ENCODE measurements around the gene SYP. TPM values are rescaled to one million over a fixed set of nuclear protein-coding genes. Genes with fewer than 3 reads are reported as not detected.

Gene SYP
- total RNA-seq, 1 donor, result not detected

DNA sequence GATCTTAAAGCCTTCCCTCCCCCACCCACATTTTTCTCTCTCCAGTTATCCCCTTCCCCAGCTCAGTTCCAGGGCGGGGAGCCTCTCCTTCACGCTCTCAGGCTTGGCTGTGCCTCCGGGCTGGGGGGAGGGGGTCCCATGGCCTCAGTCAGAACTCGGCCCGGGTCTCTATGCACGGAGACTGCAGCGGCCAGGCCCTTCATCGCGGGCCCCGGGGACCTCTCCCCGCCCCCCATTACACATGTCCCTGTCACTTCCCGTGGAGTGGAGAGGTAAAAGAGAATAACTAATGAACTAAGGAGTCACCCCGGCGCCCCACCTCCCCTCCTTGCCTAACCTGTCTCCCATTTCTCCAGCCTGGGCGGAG, 13.0 kb downstream of the SYP start:
- no peak overlapping the region for H3K4me3 ChIP-seq (ENCODE audit: low read depth, low read length)
- no peak for DNase-seq (ENCODE audit: low read depth)
- TF ChIP-seq, protein P1, sequence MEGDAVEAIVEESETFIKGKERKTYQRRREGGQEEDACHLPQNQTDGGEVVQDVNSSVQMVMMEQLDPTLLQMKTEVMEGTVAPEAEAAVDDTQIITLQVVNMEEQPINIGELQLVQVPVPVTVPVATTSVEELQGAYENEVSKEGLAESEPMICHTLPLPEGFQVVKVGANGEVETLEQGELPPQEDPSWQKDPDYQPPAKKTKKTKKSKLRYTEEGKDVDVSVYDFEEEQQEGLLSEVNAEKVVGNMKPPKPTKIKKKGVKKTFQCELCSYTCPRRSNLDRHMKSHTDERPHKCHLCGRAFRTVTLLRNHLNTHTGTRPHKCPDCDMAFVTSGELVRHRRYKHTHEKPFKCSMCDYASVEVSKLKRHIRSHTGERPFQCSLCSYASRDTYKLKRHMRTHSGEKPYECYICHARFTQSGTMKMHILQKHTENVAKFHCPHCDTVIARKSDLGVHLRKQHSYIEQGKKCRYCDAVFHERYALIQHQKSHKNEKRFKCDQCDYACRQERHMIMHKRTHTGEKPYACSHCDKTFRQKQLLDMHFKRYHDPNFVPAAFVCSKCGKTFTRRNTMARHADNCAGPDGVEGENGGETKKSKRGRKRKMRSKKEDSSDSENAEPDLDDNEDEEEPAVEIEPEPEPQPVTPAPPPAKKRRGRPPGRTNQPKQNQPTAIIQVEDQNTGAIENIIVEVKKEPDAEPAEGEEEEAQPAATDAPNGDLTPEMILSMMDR (IDR thresholded peaks at IDR 0.05; ENCODE audit: insufficient read depth, low read depth, low read length), result no peak

DNA sequence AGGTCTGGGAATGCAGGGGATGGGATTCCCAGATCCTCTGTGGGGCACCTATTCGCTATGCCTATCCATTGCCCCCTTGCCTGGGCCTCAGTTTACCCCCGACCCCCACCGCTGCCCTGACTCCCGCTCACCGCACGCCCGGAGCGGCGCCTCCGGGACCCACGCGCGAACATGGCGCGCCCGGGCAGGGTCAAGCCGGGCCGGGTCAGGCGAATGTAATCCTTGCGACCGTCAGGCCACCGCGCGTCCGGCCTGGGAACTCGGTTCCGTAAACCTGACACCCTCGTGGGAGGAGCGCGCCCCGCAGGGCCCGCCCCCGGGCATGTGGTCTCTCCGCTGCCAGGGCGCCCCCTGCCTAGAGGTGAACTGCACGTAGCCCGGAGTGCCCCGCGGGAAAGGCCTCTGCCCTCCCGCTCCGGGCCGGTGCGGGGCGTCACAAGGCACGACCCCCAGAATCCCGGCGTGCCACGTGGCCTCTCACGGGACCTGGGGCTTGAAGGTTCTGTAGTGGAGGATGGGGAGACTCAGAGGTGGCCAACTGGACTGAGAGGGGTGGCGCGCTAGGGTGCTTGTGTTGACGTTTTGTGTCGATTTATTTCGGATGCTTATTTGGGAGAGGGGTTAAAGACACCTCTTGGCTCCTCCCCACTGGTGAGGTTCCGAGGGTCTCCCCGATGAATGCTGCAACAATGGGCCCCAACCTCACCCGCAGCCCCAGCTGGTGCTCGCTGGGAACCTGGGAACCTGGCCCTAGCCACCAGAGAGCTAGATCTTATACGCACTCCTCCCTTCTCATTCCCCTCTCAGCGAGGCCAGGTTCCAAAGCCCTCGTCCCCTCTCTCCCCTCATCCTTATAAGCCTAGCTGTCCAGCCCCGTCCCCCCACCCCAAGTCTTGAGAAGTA, 13.6 kb downstream of the SYP start, which contains the start of gene PRICKLE3:
Gene PRICKLE3 (minus strand): TSS at position 249 of the 903 bp plus-strand sequence. CDS start 76 bp downstream, at position 173.
- TF ChIP-seq, protein P1 (IDR thresholded peaks at IDR 0.05; ENCODE audit: insufficient read depth, low read depth, low read length), result peak; percentile 33
- H3K4me3 ChIP-seq (ENCODE audit: low read depth, low read length), result peak within 1 kb of the TSS; percentile 73
- peak; percentile 70 for DNase-seq (ENCODE audit: low read depth)

DNA sequence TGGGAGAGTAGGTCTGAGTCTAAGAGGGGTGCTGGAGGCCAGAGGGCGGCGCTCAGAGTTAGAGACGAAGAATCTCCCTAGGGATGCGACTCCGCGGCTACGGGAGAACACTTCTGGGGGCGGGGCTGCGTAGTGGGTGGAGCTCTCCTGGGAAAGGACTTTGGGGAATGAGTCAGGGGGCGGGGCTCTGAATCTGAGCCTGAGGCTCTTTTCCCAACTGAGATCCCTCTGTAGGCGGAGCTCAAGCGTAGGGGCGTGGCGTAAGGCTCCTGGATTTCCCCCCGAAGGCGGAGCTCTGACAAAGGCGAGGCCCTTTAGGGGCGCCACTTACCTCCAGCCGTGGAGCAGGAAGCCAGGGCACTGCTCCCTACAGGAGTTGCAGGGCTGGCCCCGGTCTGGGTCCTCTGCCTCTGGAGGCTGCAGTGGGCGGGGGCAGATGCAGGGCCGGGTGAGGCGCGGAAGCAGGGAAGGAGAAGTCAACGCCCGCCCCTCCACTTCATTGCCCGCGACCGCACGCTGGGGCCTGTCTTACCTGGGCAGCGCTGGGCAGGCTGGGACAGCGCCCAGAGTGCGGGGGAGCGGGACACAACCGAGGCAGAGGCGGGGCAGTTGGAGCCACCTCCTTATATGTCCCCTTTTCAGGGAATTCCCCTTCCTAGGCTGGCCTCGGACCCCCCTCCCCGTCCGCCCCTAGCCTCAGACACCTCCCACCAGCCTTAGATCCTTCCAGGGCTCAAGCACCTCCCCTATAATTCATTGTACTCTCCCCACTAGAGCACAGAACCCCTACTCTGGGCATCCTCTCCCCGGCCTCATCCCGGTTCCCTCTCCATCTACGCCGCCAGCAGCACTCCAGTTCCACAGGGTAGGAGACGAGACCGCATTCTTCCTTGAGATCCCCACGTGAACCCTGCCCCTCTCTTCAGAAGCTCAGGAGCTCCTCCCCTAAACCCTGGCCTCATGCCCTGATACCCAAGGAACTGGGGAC, 15.4 kb downstream of the SYP start:
- TF ChIP-seq, protein P1 (IDR thresholded peaks at IDR 0.05; ENCODE audit: insufficient read depth, low read depth, low read length), result peak; percentile 2
- peak overlapping the region; percentile 73 for H3K4me3 ChIP-seq (ENCODE audit: low read depth, low read length)
- peak; percentile 92 for DNase-seq (ENCODE audit: low read depth)

- peak overlapping the region; percentile 34 for H3K4me3 ChIP-seq (ENCODE audit: low read depth, low read length)
- no peak for DNase-seq (ENCODE audit: low read depth)
- TF ChIP-seq, protein P1 (IDR thresholded peaks at IDR 0.05; ENCODE audit: insufficient read depth, low read depth, low read length), result no peak
Measured at GRCh38 chrX:49183701-49184281, 16.2 kb downstream of the SYP start.

- TF ChIP-seq, protein P1 (IDR thresholded peaks at IDR 0.05; ENCODE audit: insufficient read depth, low read depth, low read length), result no peak
- H3K4me3 ChIP-seq (ENCODE audit: low read depth, low read length), result no peak overlapping the region
- DNase-seq (ENCODE audit: low read depth), result no peak
Measured at GRCh38 chrX:49179358-49179757, 20.6 kb downstream of the SYP start.

DNA sequence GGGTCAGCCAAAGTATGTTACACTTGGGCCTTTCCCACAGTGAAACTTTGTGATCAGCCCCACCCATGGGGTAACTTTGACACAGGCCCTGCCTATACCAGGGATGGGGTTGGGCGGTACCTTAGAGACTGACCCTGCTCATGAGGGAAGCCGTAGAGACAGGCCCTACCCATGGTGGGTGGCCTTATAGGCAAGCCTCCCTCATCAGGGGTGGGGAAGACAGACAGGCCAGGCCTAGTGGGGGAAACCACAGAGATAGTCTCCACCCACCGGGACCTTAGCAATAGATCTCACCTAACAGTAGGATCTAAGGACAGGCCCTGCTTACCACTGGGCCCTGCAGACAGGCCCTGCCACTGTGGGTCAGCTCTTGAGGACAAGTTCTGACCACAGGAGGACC, 21.5 kb downstream of the SYP start:
- TF ChIP-seq, protein P1 (IDR thresholded peaks at IDR 0.05; ENCODE audit: insufficient read depth, low read depth, low read length), result no peak
- no peak for DNase-seq (ENCODE audit: low read depth)
- no peak overlapping the region for H3K4me3 ChIP-seq (ENCODE audit: low read depth, low read length)
